IPS-20b (cell line): ENCODE measurements around the gene ARHGAP22.

Experiments used
- H3K27ac ChIP-seq: one replicate; pipeline ENCODE4 v1.5.1; 2013; ENCODE audit warnings: low read length
- H3K27me3 ChIP-seq: 2 replicates; pipeline ENCODE4 v1.6.1; 2013; ENCODE audit warnings: mild to moderate bottlenecking, low read length, inconsistent platforms; ENCODE audit not compliant: insufficient read depth
- H3K36me3 ChIP-seq: 2 replicates; pipeline ENCODE4 v1.6.1; 2013; ENCODE audit warnings: low read depth, mild to moderate bottlenecking, inconsistent platforms, low read length, moderate library complexity; ENCODE audit not compliant: insufficient read depth
- H3K4me1 ChIP-seq: 2 replicates; pipeline ENCODE4 v1.6.1; 2013; ENCODE audit warnings: mild to moderate bottlenecking, control low read depth, inconsistent platforms, low read length, moderate library complexity; ENCODE audit not compliant: insufficient read depth
- H3K4me3 ChIP-seq: 2 replicates; pipeline ENCODE4 v1.5.1; 2013; ENCODE audit warnings: mild to moderate bottlenecking, low read length, inconsistent platforms
- H3K9ac ChIP-seq: 2 replicates; pipeline ENCODE4 v1.6.1; 2013; ENCODE audit warnings: low read depth, mild to moderate bottlenecking, inconsistent platforms, low read length, moderate library complexity
- H3K9me3 ChIP-seq: 2 replicates; pipeline ENCODE4 v1.6.1; 2013; ENCODE audit warnings: mild to moderate bottlenecking, low read depth, low read length, inconsistent platforms; ENCODE audit not compliant: insufficient read depth

The ARHGAP22 gene

DNA sequence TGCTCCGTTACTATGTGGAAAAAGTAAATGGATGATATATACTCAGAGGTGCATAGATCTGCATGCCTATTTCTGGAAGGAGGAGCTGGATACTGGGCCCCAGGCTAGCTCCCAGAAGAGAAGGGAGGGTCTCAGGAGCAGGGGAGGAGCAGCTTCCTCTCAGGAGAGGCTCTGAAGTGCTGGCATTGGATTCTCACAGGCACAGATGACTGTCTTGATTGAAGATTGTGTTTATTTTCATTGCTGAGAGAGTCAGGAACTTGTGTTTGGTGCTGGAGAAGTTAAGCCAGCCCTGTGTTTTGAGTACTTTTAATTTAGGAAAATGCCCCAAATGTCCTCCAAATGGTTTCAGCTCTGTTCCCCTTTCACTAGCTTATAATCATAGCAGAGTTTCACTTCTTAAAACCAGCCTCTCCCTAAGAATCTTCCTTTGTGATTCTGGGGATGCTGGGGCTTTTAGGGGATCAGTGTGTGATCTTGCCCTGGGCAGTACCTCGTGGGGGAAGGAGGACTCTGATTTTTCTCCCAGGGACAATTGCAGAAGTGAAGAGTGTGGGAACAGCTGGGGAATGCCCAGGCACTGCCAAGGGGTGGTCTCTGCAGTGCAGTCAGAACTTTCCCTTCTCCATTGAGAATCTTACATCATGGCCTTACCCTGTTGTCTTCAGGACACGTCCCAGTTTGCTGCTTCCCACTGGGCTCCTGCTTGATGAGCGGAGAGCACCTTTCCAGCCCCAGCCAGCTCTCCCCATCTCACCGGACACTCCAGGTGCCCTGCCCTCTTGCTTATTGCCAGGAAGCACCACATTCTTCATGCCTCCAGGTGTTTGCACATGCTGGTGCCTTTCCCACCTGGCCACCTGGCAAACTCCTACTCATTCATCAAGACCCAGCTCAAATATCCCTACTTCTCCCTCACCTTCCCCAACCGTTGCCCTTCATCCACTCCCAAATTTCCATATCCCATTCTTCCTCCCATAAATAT is 102.8 kb downstream of the ARHGAP22 start:
- Histone ChIP-seq H3K4me1 (no peaks in the 10 kb centered on the region; the same call in 1 of the 2 replicates), H3K9ac (no peak overlapping the region), H3K27ac (no peak overlapping the region)

DNA sequence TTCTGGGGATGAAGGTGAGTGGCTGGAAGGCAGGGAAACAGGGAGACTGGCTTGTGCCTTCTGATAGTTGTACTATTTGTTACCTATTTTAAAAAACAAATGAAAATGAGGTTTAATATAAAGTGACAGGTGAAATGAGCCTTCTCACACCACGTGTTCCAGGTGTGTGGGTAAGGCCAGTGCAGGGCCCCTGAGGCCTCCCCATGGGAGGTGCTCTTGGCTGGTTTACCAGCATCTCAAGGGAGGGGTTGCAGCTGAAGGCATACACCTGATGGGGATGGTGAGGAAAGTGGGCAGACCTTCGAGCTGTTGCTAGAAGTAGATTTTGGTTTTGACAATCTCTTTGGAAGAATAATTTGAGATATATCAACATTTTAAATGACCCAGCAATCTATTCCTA is 103.6 kb downstream of the ARHGAP22 start:
- H3K27me3 ChIP-seq, result no peaks in the 10 kb centered on the region
- no peaks in the 10 kb centered on the region for H3K36me3 ChIP-seq

More for the DNA sequence above, 102.8 kb downstream of the ARHGAP22 start:
- H3K36me3 ChIP-seq, result no peaks in the 10 kb centered on the region
- H3K9me3 ChIP-seq, result no peaks in the 10 kb centered on the region
- no peak overlapping the region for H3K4me3 ChIP-seq
- H3K27me3 ChIP-seq, result no peaks in the 10 kb centered on the region

DNA sequence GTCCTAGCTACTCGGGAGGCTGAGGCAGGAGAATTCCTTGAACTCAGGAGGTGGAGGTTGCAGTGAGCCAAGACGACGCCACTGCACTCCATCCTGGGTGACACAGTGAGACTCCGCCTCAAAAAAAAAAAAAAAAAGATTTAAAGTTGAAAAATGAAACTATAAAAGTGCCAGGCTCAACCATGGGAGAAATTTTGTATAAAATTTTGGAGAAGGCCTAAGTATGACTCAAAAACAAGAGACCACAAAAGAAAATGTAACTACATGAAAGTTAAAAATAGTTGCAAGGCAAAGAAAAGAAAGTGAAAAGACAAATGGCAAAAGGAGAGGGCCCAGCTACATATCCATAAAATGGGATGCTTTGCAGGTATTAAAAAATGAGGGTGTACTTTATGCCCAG is 104.1 kb downstream of the ARHGAP22 start:
- H3K27me3 ChIP-seq, result no peaks in the 10 kb centered on the region
- no peak overlapping the region for H3K27ac ChIP-seq
- no peaks in the 10 kb centered on the region for H3K4me1 ChIP-seq
- no peaks in the 10 kb centered on the region for H3K36me3 ChIP-seq
- no peak overlapping the region for H3K4me3 ChIP-seq
- no peaks in the 10 kb centered on the region for H3K9me3 ChIP-seq
- H3K9ac ChIP-seq, result no peak overlapping the region

More for the DNA sequence above, 103.6 kb downstream of the ARHGAP22 start:
- Histone ChIP-seq H3K9ac (no peak overlapping the region), H3K4me3 (no peak overlapping the region), H3K9me3 (no peaks in the 10 kb centered on the region), H3K27ac (no peak overlapping the region), H3K4me1 (no peaks in the 10 kb centered on the region)

DNA sequence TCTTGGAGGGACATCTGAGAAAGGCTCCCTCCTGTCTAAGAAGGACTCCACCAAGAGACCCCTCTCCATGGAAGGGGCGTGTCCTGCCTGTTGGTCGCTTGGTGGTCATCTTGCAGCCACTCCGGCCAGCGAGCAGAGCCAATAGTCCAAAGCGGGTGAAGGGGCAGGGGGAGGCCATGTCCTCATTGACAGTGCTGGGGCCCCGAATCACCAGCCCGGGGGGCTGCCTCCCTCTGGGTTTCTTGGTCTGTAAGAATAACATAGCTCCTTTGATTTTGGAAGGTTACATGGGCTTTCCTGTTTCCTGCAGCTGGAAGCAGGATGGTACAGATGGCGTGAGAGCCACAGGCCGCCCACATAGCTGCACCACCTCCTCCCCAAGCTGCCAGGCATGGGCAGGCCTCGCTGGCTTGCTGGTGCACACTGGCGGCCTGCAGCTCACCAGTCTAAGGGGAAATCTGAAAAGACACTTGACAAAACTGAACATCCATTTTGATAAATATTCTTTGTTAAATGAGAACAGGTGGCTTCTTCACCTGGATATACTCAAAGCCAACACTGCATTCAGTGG is 105.8 kb downstream of the ARHGAP22 start:
- Histone ChIP-seq H3K4me1 (no peaks in the 10 kb centered on the region), H3K27ac (no peak overlapping the region), H3K9ac (no peak overlapping the region), H3K9me3 (no peaks in the 10 kb centered on the region), H3K27me3 (no peaks in the 10 kb centered on the region), H3K4me3 (no peak overlapping the region), H3K36me3 (no peaks in the 10 kb centered on the region)

DNA sequence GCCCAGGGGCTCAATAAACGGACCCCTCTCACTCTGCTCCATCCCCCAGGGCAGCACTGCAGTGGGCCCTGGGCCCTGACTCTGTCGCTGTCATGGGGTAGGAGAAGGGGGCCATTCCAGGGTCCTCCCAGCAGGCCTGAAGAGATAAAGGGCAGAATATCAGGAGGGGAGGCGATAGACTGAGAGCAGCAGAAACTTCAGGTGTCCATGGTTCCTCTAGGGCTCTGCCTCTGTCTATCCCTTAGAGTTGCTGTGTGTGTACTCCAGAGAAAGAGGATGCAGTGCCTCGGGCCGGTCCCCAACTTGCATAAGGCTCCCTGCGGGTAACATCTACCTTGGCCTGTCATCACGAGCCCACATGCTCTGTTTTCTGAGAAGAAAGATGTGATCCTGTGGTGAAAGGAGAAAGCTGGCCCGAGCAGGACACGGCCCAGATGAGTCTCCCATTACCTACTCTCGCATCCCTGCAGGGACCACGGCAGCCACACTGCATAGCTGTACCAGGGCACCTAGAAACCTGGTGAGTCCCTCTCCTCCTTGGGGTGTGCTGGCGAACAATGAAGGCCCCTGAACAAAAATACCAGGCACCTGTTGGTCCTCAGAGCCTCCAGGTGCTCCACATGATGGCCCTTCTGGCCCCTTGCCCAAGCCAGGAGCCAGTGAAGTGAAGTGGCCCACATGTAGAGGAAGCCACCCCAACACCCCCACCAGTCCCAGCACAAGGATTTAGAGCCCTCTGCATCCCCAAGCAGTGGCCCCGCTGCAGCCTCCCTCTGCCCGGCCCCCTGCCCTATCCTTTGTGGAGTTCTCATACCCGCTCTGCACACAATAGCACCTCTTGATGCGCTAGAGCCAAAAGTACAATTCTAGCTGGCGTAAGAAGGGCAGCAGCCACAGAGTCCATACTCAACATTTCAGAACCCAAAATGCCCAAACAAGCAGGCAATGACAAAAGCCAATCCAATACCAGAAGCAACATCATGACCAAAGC is 106.8 kb downstream of the ARHGAP22 start:
- Histone ChIP-seq H3K4me1 (no peaks in the 10 kb centered on the region), H3K4me3 (no peak overlapping the region), H3K9me3 (no peaks in the 10 kb centered on the region), H3K27me3 (no peaks in the 10 kb centered on the region), H3K9ac (no peak overlapping the region), H3K36me3 (no peaks in the 10 kb centered on the region), H3K27ac (no peak overlapping the region)

DNA sequence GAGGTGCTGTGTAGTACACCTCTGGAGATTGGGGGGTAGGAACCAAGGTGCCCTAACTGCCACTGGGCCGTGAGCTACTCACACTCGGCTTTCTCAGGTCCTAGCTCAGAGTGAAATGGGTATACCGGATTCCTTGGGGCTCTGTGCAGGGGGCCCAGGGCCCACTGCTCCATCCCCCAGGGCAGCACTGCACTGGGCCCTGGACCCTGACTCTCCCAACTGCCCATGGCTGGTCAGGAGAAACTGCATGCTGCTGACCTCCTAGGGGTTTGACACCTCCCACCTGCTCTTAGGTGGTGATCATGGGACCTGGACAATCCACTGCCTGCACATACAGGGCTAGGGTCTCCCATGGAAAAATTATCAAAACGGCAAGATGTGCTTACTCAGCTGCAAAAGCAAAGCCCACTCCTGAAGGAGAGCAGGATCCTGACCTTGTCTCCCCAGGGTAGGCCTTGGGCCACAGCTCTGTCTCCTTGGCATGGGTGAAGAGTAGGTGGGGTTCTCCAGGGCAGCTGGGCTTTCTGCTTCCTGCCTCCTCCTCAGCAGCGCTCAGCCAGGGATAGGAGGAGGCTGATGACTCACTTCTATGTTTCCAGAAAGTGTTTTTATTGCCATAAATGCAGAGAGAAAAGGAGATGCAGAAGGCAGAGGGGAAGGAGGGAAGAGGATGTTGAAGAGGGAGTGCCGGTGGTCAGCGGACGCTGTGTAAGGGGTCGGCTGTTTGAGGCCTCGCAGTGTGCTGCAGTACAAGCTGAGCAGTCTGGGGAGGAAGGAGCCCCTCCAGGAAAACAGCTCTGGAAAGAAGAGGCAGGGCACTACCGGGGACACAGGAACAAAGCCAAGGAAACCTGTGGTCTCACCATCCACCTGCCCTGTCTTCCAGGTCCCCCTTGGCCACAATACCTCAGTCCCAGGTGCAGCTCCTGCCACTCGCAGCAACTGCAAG is 107.8 kb downstream of the ARHGAP22 start:
- H3K4me1 ChIP-seq, result no peaks in the 10 kb centered on the region

DNA sequence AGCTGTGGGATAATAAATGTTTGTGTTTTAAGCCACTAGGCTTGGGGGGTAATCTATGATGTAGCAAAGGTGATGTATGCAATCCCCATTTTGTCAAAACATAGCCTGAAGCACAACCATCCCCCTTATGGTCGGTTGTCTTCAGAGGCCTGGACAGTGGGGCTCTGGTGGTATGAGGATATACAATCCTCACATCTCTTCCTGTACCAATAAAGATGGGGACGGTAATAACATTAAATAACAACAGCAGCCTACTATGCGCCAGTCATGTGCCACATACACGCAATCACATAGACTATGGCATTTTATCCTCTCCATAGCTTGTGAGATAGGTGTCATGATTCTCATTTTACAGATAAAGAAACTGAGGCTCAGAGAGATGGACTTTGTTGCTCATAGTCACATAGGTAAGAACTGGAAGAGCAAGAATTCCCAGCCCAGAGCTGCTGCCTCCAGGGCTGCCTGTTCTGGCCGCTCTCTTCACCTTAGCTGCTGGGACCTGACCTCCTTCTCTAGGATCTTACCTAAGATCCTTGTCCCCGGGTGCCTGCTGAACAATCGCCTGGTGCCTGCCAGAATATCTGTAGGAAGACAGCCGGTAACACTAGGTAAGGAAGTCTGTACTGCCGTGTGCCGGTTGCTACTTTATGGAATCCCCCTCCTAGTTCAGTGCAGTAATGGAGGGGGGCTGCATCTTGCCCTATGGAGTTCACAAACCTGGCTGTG is 108.6 kb downstream of the ARHGAP22 start:
- H3K9me3 ChIP-seq, result no peaks in the 10 kb centered on the region
- no peak overlapping the region for H3K4me3 ChIP-seq
- H3K36me3 ChIP-seq, result no peaks in the 10 kb centered on the region
- H3K9ac ChIP-seq, result no peak overlapping the region
- H3K27me3 ChIP-seq, result no peaks in the 10 kb centered on the region
- no peak overlapping the region for H3K27ac ChIP-seq
- H3K4me1 ChIP-seq, result no peaks in the 10 kb centered on the region

More for the DNA sequence above, 107.8 kb downstream of the ARHGAP22 start:
- no peak overlapping the region for H3K27ac ChIP-seq
- no peaks in the 10 kb centered on the region for H3K36me3 ChIP-seq
- no peak overlapping the region for H3K4me3 ChIP-seq
- H3K9me3 ChIP-seq, result no peaks in the 10 kb centered on the region
- no peak overlapping the region for H3K9ac ChIP-seq
- no peaks in the 10 kb centered on the region for H3K27me3 ChIP-seq

DNA sequence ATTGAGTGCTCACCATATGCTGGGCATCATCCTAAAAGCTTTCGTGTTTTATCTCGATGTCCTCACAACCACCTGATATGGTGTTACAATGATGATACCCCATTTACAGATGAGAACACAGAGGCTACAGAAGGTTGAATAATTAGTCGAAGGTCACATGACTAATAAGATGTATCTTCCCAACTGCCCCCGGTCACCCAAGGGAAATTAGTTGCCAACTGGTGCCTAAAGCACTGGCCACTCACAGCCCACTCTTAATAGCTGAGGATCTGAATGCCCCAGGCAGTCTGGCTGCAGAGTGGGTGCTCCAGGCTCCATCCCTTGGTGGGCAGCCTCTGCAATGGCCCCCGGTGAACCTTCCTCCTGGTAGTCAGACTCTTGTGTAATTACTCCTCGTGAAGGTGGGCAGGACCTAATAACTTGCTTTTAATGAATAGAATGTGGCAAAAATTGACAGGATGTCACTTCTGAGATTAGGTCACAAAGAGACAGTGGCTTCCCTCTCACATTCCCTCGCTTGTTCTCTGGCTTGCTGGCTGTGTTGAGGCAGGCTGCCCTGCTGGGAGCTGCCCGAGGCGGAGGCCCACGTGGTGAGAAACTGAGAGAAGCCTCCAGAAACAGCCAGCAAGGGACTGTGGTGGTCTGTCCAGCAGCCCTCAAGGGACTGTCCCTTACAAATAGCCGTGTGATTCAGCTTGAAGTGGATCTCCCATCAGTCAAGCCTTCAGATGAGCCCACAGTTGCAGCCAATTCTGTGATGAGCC is 109.4 kb downstream of the ARHGAP22 start:
- no peak overlapping the region for H3K4me3 ChIP-seq
- no peaks in the 10 kb centered on the region for H3K27me3 ChIP-seq
- H3K27ac ChIP-seq, result no peak overlapping the region
- no peak overlapping the region for H3K9ac ChIP-seq
- H3K9me3 ChIP-seq, result no peaks in the 10 kb centered on the region
- H3K36me3 ChIP-seq, result no peaks in the 10 kb centered on the region
- no peaks in the 10 kb centered on the region for H3K4me1 ChIP-seq

DNA sequence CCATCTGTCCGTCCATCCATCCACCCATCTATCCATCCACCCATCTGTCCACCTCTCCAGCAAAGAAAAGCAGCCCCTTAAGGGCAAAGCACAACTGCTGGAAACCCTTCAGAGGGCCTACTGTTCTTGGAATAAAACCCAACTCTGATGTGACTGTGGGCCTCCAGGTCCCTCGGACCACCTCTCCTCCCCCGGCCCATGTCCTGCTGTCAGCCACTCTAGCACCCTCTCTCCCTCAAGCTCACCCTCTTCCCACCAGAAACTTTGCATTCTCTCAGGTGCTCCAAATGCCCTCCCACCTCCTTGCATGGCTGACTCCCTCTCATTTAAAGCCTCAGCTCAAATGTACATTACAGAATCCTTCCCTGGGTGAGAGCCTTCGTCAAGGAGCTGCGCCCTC is 110.3 kb downstream of the ARHGAP22 start:
- H3K27me3 ChIP-seq, result no peaks in the 10 kb centered on the region
- no peak overlapping the region for H3K27ac ChIP-seq
- H3K9ac ChIP-seq, result no peak overlapping the region
- no peaks in the 10 kb centered on the region for H3K4me1 ChIP-seq
- no peak overlapping the region for H3K4me3 ChIP-seq
- no peaks in the 10 kb centered on the region for H3K9me3 ChIP-seq
- no peaks in the 10 kb centered on the region for H3K36me3 ChIP-seq

DNA sequence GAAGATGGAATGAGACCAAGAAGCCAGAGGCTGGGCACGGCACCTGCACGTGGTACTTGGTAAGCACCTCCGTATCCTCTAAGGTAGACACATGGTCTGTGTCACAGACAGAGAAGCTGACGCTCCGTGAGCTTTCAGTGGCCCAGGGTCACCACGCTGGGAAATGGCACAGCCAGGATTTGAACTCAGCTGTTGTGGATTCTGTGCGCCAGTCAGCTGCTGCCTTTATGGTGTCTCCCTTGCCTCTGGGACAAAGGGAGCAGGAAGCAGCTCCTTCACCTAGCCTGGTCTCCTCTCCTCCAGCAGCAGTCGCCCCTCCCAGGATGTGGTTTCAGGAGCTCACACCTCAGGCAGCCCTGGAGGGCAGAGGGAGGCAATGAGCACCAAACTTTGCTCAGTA is 110.8 kb downstream of the ARHGAP22 start:
- Histone ChIP-seq H3K9me3 (no peaks in the 10 kb centered on the region), H3K4me3 (no peak overlapping the region), H3K36me3 (no peaks in the 10 kb centered on the region), H3K27me3 (no peaks in the 10 kb centered on the region), H3K27ac (no peak overlapping the region), H3K9ac (no peak overlapping the region), H3K4me1 (no peaks in the 10 kb centered on the region)
